HCT116 (cell line): ENCODE measurements around the gene TCF23. TPM values are rescaled to one million over a fixed set of nuclear protein-coding genes. Genes with fewer than 3 reads are reported as not detected.

Experiments used
- ATAC-seq: fragments of 200-7000 bp; cut with Tn5 transposase; 2 replicates; pipeline ENCODE4 v1.9.1; 2020; ENCODE audit warnings: mild to moderate bottlenecking, moderate library complexity
- BruUV-seq: library from RNA; stranded (reverse); fragments of 400-500 nt; replicated peaks from 2 replicates; lab custom pipeline; 2021; lab: Mats Ljungman, UMichigan
- CTCF ChIA-PET: fragments of 300-600 bp; sonication (Branson Sonifier 250); formaldehyde crosslinking; loops from one replicate; lab custom pipeline; 2021; ENCODE audit warnings: antibody characterized with exemption; lab: Charles Lee
- POLR2A ChIA-PET: fragments of 300-600, 350-600 bp; sonication (Branson Sonifier 250); formaldehyde crosslinking; loops from one replicate; lab custom pipeline; 2021; ENCODE audit warnings: antibody characterized with exemption; lab: Charles Lee
- RAD21 ChIA-PET, 2 experiments: fragments of 300-600 bp; sonication (Branson Sonifier 250); formaldehyde crosslinking; loops; one replicate each; lab custom pipeline; 2023; ENCODE audit warnings: low total read pairs in 2 of 2; ENCODE audit not compliant: uncharacterized antibody in 2 of 2, unreplicated experiment in 2 of 2, low non-redundant PET in 1 of 2; lab: Charles Lee
- DNase-seq: peaks from one replicate; pipeline ENCODE4 v3.0.0-alpha.2; 2010; ENCODE audit warnings: low read depth, low spot score
- H2AFZ ChIP-seq: fragments of 200-600 bp; shearing (Covaris generic), sonication (generic); 2 replicates; pipeline ENCODE4 v1.6.1; 2017; ENCODE audit warnings: low read depth, mixed run types, mixed read lengths, antibody characterized with exemption, low read length; ENCODE audit not compliant: poor library complexity, severe bottlenecking
- H3K27ac ChIP-seq: 2 replicates; pipeline ENCODE4 v1.5.1; 2012; ENCODE audit warnings: low read depth, low read length
- H3K27me3 ChIP-seq: fragments of 200-600 bp; sonication (generic); 2 replicates; pipeline ENCODE4 v1.6.1; 2016; ENCODE audit warnings: mixed run types, low read length, mixed read lengths; ENCODE audit not compliant: insufficient read depth
- H3K36me3 ChIP-seq, 2 experiments: fragments of 200-500 bp in 1 of 2; fragments of 200-600 bp in 1 of 2; sonication (Bioruptor generic) in 1 of 2; sonication (generic) in 1 of 2; 2 replicates each; pipeline versions ENCODE4 v1.5.1 to v1.6.1; 2014 to 2016; ENCODE audit warnings: low read length in 2 of 2, inconsistent platforms in 1 of 2, mixed read lengths in 1 of 2, mixed run types in 1 of 2; ENCODE audit not compliant: insufficient read depth in 2 of 2, control insufficient read depth in 1 of 2
- H3K4me1 ChIP-seq, 2 experiments: fragments of 200-600 bp in 1 of 2; sonication (generic) in 1 of 2; 2 replicates each; pipeline versions ENCODE4 v1.5.1 to v1.6.1; 2012 to 2017; ENCODE audit warnings: low read length in 2 of 2, inconsistent platforms in 1 of 2, mild to moderate bottlenecking in 1 of 2, mixed read lengths in 1 of 2, mixed run types in 1 of 2, moderate library complexity in 1 of 2; ENCODE audit not compliant: insufficient read depth in 2 of 2, control insufficient read depth in 1 of 2
- H3K4me2 ChIP-seq: fragments of 200-600 bp; sonication (generic); 2 replicates; pipeline ENCODE4 v1.6.1; 2017; ENCODE audit warnings: mixed run types, low read length, mixed read lengths
- H3K4me3 ChIP-seq, 2 experiments: fragments of 200-600 bp in 1 of 2; sonication (generic) in 1 of 2; replicated peaks in 1 of 2; 2 replicates each; pipeline ENCODE4 v1.5.1; 2011 to 2016; ENCODE audit warnings: low read length in 2 of 2, control low read depth in 1 of 2, low read depth in 1 of 2, mild to moderate bottlenecking in 1 of 2, mixed read lengths in 1 of 2, mixed run types in 1 of 2
- H3K79me2 ChIP-seq: fragments of 200-600 bp; sonication (generic); 2 replicates; pipeline ENCODE4 v1.6.1; 2017; ENCODE audit warnings: mild to moderate bottlenecking, mixed run types, low read length, moderate library complexity, mixed read lengths; ENCODE audit not compliant: insufficient read depth
- H3K9ac ChIP-seq: fragments of 200-600 bp; sonication (generic); 2 replicates; pipeline ENCODE4 v1.6.1; 2016; ENCODE audit warnings: low read length, mixed read lengths
- H3K9me2 ChIP-seq: fragments of 200-600 bp; sonication (generic), shearing (Covaris generic); 2 replicates; pipeline ENCODE4 v1.6.1; 2017; ENCODE audit warnings: mixed run types, mild to moderate bottlenecking, moderate library complexity; ENCODE audit not compliant: insufficient read depth
- H3K9me3 ChIP-seq, 2 experiments: fragments of 200-500 bp in 1 of 2; fragments of 200-600 bp in 1 of 2; sonication (Bioruptor generic) in 1 of 2; sonication (generic) in 1 of 2; 2 replicates each; pipeline ENCODE4 v1.6.1; 2014 to 2017; ENCODE audit warnings: low read length in 2 of 2, mixed read lengths in 2 of 2, inconsistent platforms in 1 of 2, low read depth in 1 of 2, mild to moderate bottlenecking in 1 of 2, mixed run types in 1 of 2, moderate library complexity in 1 of 2; ENCODE audit not compliant: control insufficient read depth in 1 of 2, insufficient read depth in 1 of 2
- H4K20me1 ChIP-seq: fragments of 200-600 bp; sonication (generic), shearing (Covaris generic); 2 replicates; pipeline ENCODE4 v1.6.1; 2017; ENCODE audit warnings: mixed run types, mild to moderate bottlenecking, moderate library complexity; ENCODE audit not compliant: insufficient read depth
- CBX3 ChIP-seq: IDR thresholded peaks from 2 replicates; pipeline ENCODE4 v1.6.1; 2012; ENCODE audit warnings: low read depth
- CEBPB ChIP-seq: IDR thresholded peaks from 2 replicates; pipeline ENCODE4 v1.6.1; 2012; ENCODE audit warnings: low read depth
- EGR1 ChIP-seq: IDR thresholded peaks from 2 replicates; pipeline ENCODE4 v1.6.1; 2012; ENCODE audit warnings: low read depth
- EZH2phosphoT487 ChIP-seq: fragments of 200-600 bp; IDR thresholded peaks from 2 replicates; pipeline ENCODE4 v1.6.1; 2018; ENCODE audit warnings: antibody characterized with exemption, borderline replicate concordance
- JUND ChIP-seq: IDR thresholded peaks from 2 replicates; pipeline ENCODE4 v1.6.1; 2012
- POLR2A ChIP-seq: IDR thresholded peaks from 2 replicates; pipeline ENCODE4 v1.7.0; 2011; ENCODE audit warnings: borderline replicate concordance; ENCODE audit not compliant: insufficient read depth, insufficient read length; ENCODE audit errors: extremely low read depth
- POLR2AphosphoS5 ChIP-seq: IDR thresholded peaks from 2 replicates; pipeline ENCODE4 v1.6.1; 2011; ENCODE audit warnings: mild to moderate bottlenecking, low read depth, low read length, moderate library complexity
- RAD21 ChIP-seq: IDR thresholded peaks from 2 replicates; pipeline ENCODE4 v1.6.1; 2012; ENCODE audit warnings: low read depth, mild to moderate bottlenecking
- SIN3A ChIP-seq: IDR thresholded peaks from 2 replicates; pipeline ENCODE4 v1.6.1; 2012; ENCODE audit warnings: low read depth
- SP1 ChIP-seq: IDR thresholded peaks from 2 replicates; pipeline ENCODE4 v1.6.1; 2012; ENCODE audit warnings: low read depth
- SRF ChIP-seq: IDR thresholded peaks from 2 replicates; pipeline ENCODE4 v1.6.1; 2012; ENCODE audit warnings: low read depth
- YY1 ChIP-seq: IDR thresholded peaks from 2 replicates; pipeline ENCODE4 v1.6.1; 2011; ENCODE audit warnings: low read length, low read depth, moderate library complexity, mild to moderate bottlenecking; ENCODE audit not compliant: insufficient replicate concordance; ENCODE audit errors: extremely low read depth
- ZFX ChIP-seq: fragments of 450-650 bp; IDR thresholded peaks from 2 replicates; pipeline ENCODE4 v1.6.1; 2017
- intact Hi-C: fragments of 100-400 bp; cut with micrococcal nuclease; formaldehyde crosslinking; loops from 2 replicates; pipeline ENCODE4 v1.10.0; 2022
- total RNA-seq: library from RNA; stranded (reverse); gene quantifications from one replicate; pipeline ENCODE4 v1.2.1, GENCODE V29; 2021; ENCODE audit not compliant: unreplicated experiment
- TF ChIP-seq, protein P1 (sequence below): IDR thresholded peaks from 2 replicates; pipeline ENCODE4 v1.6.1; 2011; ENCODE audit warnings: mild to moderate bottlenecking, low read length, moderate library complexity; ENCODE audit not compliant: insufficient replicate concordance; ENCODE audit errors: extremely low read depth
- TF ChIP-seq, protein P2 (sequence below), 3 experiments: fragments of 200-600 bp in 1 of 3; sonication (generic) in 1 of 3; IDR thresholded peaks in 2 of 3; conservative IDR thresholded peaks in 1 of 3; 2 replicates each; pipeline ENCODE4 v1.5.1; 2012 to 2017; ENCODE audit warnings: low read depth in 2 of 3, low read length in 2 of 3, antibody characterized with exemption in 1 of 3, borderline replicate concordance in 1 of 3, control low read depth in 1 of 3, mild to moderate bottlenecking in 1 of 3, mixed read lengths in 1 of 3, mixed run types in 1 of 3, moderate library complexity in 1 of 3; ENCODE audit not compliant: insufficient read depth in 1 of 3
- TF ChIP-seq, protein P3 (sequence below): IDR thresholded peaks from 2 replicates; pipeline ENCODE4 v1.6.1; 2012

TCF23 gene
- total RNA-seq, 1 experiment from 2014 or later: not detected

DNA sequence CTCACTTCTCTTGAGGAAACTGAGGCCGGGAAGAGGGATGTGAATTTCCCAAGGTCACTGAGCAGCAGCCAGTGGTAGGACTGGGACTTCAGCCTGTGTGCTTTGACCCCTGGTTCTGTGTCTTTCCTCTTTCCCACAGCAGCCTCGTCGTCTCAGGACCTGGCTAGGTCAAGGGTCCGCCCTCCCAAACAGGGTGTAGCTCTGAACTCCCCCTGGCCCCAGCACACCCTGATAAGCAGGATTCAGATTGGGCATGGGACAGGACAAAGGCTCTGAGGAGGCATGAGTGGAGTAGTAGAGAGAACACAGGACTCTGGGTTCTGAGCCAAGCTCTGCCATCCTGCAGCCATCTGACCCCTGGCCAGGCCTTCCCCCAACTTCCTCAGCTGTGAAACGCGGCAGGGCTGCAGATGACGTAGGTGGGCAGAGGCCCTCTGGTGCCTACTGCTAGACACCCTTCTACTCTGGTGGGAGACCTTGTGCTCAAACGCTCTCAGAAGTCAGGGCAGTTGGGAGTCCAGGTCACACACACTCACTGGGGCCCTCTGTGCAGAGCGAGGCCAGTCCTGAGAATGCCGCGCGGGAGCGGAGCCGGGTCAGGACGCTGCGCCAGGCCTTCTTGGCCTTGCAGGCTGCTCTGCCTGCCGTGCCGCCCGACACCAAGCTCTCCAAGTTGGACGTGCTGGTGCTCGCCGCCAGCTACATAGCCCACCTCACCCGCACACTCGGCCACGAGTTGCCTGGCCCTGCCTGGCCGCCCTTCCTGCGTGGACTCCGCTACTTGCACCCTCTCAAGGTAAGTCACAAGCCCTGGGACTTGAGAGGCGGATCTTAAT is 984 bp downstream of the TCF23 start (continued):
- TF ChIP-seq YY1: no peak
- no peak for TF ChIP-seq CBX3

DNA sequence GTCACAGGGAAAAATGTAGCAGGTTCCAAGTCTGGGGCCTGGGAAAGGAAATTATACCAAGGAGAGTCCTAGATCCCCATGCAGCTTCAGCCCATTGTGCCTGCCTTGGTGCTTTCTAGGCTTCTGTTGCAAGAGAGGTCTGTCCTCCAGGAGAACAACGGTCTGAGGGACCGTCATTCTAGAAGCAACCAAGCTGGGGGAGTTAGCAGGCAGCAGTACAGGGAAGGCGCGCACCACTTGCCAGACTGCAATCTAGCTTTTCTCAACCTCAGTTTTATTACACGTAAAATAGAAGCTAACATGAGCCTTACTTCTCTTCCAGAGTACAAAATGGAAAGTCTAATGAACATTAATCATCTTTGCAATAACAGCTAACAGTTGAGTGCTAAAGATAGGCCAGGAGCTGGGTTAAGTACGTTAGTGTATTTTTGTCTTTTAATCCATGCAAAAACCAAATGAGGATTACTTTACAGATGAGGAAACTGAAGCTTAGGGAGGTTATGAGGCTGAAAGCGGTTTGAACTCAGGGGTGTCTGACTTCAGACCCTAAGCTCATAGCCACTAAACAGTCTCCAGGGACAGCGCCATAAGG is 1.9 kb downstream of the TCF23 start:
- intact Hi-C loops: no loop called here
- DNase-seq (no peak), ATAC-seq (no peak)
- H3K4me3 ChIP-seq: no peak overlapping the region
- CTCF ChIA-PET: interaction anchor here (1.1 kb wide), 1 partner anchor 129 kb away, joined by 3 read pairs; no protein-coding TSS in a partner anchor
- no peaks in the 10 kb centered on the region for H3K9me2 ChIP-seq
- no TSS peak for BruUV-seq
- H3K27ac ChIP-seq: no peak overlapping the region
- H3K27me3 ChIP-seq: no peaks in the 10 kb centered on the region
- H3K9ac ChIP-seq: no peak overlapping the region
- POLR2A ChIA-PET: interaction anchor here (1.5 kb wide), 1 partner anchor 61 kb away, joined by 4 read pairs; the partner anchor contains the start of genes ATRAID and SLC5A6
- no peak overlapping the region for H3K4me2 ChIP-seq
- no peak overlapping the region for H2AFZ ChIP-seq
- no peaks in the 10 kb centered on the region for H3K9me3 ChIP-seq
- no peaks in the 10 kb centered on the region for H4K20me1 ChIP-seq
- no peaks in the 10 kb centered on the region for H3K36me3 ChIP-seq
- RAD21 ChIA-PET: interaction anchor here in 1 of 2 experiments (0.6 kb wide), 1 partner anchor 9 kb away, joined by 6 read pairs; no protein-coding TSS in a partner anchor
- TF ChIP-seq, protein P1, sequence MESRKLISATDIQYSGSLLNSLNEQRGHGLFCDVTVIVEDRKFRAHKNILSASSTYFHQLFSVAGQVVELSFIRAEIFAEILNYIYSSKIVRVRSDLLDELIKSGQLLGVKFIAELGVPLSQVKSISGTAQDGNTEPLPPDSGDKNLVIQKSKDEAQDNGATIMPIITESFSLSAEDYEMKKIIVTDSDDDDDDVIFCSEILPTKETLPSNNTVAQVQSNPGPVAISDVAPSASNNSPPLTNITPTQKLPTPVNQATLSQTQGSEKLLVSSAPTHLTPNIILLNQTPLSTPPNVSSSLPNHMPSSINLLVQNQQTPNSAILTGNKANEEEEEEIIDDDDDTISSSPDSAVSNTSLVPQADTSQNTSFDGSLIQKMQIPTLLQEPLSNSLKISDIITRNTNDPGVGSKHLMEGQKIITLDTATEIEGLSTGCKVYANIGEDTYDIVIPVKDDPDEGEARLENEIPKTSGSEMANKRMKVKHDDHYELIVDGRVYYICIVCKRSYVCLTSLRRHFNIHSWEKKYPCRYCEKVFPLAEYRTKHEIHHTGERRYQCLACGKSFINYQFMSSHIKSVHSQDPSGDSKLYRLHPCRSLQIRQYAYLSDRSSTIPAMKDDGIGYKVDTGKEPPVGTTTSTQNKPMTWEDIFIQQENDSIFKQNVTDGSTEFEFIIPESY: no peak
- TF ChIP-seq SP1 (no peak), SRF (no peak), POLR2AphosphoS5 (no peak), JUND (no peak), ZFX (no peak), SIN3A (no peak), EZH2phosphoT487 (no peak), CEBPB (no peak), POLR2A (no peak), EGR1 (no peak), RAD21 (no peak), YY1 (no peak)
- TF ChIP-seq, protein P2, sequence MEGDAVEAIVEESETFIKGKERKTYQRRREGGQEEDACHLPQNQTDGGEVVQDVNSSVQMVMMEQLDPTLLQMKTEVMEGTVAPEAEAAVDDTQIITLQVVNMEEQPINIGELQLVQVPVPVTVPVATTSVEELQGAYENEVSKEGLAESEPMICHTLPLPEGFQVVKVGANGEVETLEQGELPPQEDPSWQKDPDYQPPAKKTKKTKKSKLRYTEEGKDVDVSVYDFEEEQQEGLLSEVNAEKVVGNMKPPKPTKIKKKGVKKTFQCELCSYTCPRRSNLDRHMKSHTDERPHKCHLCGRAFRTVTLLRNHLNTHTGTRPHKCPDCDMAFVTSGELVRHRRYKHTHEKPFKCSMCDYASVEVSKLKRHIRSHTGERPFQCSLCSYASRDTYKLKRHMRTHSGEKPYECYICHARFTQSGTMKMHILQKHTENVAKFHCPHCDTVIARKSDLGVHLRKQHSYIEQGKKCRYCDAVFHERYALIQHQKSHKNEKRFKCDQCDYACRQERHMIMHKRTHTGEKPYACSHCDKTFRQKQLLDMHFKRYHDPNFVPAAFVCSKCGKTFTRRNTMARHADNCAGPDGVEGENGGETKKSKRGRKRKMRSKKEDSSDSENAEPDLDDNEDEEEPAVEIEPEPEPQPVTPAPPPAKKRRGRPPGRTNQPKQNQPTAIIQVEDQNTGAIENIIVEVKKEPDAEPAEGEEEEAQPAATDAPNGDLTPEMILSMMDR (IDR thresholded peaks at IDR 0.05 in 2 of 3, conservative IDR thresholded peaks at IDR 0.05 in 1 of 3; ENCODE audit: borderline replicate concordance in 1 of 3, insufficient read depth in 1 of 3, low read depth in 2 of 3, low read length in 2 of 3): no peak
- TF ChIP-seq, protein P3, sequence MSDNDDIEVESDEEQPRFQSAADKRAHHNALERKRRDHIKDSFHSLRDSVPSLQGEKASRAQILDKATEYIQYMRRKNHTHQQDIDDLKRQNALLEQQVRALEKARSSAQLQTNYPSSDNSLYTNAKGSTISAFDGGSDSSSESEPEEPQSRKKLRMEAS: no peak
- no peaks in the 10 kb centered on the region for H3K79me2 ChIP-seq
- H3K4me1 ChIP-seq: peaks cover 0 to 17% of the 10 kb centered on the region in 2 experiments; a peak in 2 of 4 replicates
